ENCODE measurements around the gene CYFIP2.

CYFIP2 gene

GRCh38 chr5:157289164-157289819 is 23.4 kb downstream of the CYFIP2 start:
- no peak for DNase-seq

GRCh38 chr5:157290156-157290980 is 24.4 kb downstream of the CYFIP2 start:
- DNase-seq, result no peak

DNA sequence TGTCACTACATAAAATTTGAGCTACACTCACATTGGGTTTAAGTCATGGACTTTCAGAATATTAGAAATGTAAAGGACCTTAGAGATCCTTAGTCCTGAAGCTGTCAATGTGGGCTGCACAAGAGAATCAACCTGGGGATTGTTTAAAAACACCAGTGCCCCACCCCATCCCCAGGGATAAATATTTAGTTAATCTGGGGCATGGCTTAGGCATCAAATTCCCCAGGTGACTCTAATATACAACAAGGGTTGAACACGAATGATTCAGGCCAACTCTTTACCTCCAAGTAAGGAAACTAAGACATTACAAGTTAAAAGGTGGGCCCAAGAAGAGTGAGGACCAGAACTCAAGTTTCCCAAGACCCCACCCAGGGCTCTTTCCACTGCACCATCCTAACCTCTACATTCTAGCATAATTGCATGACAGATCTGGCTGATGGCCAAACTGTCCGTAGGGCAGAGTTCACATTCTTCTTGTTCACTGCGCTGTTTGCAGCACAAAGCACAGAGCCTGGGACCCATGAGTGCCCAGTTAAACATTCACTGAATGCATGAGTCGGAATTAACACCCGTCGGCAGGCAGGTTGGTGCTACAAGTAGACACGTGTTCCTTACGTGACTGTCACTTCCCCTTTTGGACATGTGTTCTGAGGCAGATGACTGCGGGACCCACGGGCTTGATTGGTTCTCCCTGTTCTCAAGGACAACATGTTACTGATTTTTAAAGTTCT is 25.2 kb downstream of the CYFIP2 start:
- no peak for DNase-seq

GRCh38 chr5:157292599-157292998 is 26.7 kb downstream of the CYFIP2 start:
- no peak for DNase-seq

DNA sequence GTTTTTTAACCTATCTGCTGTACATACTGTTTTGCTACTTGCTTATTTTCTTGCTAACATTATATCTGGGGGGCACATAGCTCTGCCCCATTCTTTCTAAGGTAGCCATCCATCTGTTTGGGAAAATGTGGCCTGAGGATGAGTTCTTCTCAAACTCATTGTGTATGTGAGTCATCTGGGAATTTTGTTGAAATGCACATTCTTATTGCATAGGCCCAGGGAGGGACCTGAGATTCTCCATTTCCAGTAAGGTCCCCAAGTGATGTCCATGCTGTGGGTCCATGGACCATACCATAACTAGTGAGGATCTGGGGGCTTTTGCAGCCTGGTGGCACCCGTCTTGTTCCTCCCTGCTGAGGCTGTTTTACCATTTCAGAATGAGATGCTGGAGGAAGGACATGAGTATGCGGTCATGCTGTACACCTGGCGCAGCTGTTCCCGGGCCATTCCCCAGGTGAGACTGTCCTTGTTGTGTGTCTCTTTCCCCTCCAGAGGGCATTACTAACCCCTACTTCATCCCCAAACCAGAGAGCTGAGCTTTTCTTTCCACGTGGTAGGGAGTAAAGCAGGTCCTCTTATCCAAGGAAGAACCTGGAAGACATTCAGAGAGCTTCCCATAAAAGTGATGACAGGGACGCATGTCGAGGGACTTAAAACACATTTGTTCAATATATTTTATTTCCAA is 28.6 kb downstream of the CYFIP2 start:
- DNase-seq, result no peak

DNA sequence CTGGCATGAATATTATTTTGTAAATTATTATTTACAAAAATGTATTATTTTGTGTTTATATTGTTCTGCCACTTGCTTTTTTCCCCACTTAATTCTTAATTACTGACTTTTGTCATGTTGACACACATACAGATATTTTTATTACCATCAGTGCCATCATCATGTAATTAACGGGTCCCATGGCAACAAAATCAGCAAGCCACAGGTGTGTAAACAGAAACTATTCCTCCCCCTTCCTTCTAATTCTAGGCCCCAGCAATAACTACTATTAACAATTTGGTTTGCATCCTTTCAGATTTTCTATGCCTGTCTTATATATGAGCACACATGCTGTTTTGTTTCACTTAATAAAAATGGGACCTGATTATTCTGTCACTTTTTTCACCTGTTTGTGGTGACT is 29.3 kb downstream of the CYFIP2 start:
- no peak for DNase-seq

DNA sequence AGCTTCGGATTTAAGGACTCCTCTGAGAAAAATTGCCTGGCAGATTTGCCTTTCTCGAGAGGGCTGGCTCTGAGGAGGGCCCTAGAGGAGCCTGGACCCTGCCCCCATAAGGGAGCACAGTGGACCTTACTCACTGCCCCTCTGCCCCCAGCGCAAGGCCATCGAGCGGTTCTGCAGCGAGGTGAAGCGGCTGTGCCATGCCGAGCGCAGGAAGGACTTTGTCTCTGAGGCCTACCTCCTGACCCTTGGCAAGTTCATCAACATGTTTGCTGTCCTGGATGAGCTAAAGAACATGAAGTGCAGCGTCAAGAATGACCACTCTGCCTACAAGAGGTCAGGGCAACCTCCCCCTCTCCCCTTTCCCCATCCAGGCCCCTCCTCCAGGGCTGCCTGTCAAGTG is 34.6 kb downstream of the CYFIP2 start:
- DNase-seq, result no peak

DNA sequence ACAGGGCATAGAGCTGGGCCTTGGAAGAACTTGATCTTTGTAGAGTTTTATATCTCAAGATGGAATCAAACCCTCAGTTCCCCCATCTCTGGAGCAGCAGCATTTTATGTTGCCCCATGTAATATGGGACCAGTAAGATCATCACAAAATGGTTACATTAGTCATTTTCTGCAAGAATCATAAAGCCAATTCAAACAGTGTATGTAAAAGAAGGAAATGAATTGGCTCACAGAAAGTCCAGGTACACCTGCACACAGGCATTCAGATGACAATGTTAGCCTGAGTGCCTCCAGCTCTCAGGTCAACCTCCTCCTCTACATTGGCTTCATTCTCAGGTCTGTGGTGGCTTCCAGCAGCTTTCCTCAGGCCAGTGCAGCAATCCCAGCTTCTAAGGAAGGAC is 35.1 kb downstream of the CYFIP2 start:
- no peak for DNase-seq

DNA sequence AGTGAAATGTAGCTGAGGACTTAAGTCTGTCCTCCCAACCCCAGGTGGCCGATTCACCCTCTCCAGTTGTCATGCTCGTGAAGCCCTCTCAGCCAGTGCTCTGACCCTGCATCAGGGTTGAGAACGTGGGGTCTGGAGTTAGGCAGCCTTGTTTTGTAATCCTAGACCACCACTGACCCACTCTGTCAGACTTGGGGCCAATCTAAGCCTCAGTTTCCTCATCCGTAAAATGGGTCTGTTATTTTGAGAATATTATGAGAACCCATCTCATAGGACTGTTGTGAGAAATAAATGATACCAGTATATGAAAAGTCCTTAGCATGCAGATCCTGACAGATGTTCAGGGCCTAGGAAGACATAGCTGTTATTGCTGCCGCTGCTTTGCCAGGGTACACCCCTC is 37.1 kb downstream of the CYFIP2 start:
- DNase-seq, result no peak

DNA sequence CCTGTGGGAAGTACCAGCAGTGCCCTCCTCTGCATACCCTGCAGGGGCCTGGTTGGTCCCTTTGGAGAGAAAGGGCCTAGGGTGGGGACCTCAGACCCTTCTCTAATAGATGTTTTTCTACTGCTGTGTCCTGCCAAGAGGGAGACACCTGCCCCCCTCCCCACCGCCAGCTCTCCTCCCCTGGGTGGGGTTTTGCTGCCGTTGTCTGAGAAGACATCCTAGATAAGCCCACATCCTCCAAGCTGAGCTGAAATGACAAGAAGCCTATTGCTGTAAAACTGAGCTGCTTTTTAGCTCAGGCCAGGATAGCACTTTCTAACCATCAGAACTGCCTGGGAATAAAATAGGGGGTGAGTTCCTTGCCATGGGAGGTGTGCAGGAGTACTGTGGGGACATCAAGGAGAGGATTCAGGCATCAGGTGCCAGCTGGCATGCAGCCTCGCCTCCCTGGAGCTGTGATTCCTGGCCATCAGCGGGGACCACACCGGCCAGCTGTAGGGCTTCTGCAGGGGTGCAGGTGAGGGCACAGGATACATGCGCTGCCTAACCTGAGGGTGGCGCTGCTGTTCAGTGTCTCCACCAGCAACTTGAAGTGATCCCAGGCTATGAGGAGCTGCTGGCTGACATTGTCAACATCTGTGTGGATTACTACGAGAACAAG is 37.9 kb downstream of the CYFIP2 start:
- DNase-seq, result no peak

- no peak for DNase-seq
Measured at GRCh38 chr5:157306081-157306480, 40.2 kb downstream of the CYFIP2 start.

GRCh38 chr5:157306692-157307471 is 41.0 kb downstream of the CYFIP2 start:
- no peak for DNase-seq

DNA sequence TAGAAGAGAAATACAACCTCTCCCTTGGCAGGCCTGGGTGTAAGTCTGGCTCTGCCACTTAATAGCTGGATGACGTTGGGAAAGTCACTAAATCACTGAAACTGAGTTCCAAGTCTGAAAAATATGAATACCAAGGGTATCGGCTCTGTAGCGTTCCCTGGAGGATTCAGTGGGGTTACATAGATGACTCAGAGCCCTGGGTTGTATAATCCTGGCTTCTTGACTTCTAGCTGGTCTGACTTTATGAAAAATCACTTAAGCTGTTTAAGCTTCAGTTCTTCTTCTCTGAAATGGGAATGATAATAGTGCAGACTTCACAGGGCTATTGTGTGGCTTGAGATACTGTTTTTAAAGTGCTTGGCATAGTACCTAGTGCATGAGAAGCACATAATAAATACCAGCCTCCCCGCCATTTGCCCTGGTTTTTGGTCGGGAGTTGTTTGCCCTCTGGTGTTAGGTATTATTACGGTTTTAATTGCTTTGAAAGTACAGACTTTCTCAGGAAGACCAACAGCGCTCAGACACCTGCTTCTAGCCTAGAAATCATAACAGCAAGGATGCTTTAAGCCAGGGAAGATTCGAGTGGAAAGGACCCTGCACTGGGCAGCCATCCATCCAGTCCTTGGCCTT is 43.0 kb downstream of the CYFIP2 start:
- no peak for DNase-seq

- DNase-seq, result no peak
Measured at GRCh38 chr5:157309796-157310195, 43.9 kb downstream of the CYFIP2 start.

DNA sequence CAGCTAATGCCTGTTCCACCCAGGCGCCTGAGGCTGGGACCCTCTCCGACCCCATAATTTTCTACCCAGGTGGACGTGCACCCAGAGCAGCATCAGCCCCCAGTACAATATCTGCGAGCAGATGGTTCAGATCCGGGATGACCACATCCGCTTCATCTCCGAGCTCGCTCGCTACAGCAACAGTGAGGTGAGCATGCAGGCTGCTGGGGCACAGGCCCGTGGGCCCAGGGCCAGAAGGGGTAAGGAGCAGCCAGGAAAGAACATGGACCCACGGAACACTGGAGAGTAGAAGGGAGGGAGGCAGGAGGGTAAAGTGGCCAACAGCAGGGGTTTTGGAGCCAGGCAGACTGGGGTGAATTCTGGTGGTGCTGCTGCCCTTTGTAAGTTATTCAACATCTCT is 45.7 kb downstream of the CYFIP2 start:
- DNase-seq, result no peak

DNA sequence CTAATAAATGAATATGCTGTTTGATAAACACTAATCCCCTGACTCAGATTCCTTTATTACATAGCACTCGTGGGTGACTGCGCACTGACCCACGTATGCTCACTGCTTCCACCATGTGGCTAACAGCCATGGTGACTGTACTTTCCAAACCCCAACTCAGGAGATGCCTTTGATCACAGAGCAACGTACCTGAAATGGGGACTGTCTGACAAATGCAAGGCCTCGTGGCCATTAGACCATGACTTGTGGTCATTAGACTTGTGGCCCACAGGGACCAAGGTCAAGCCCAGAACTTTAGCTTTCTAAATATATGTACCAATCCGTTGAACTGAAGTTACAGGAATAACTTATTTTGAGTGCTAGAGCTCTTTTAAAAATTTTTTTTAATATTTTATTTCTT is 46.6 kb downstream of the CYFIP2 start:
- no peak for DNase-seq

GRCh38 chr5:157322581-157322980 is 56.7 kb downstream of the CYFIP2 start:
- no peak for DNase-seq

DNA sequence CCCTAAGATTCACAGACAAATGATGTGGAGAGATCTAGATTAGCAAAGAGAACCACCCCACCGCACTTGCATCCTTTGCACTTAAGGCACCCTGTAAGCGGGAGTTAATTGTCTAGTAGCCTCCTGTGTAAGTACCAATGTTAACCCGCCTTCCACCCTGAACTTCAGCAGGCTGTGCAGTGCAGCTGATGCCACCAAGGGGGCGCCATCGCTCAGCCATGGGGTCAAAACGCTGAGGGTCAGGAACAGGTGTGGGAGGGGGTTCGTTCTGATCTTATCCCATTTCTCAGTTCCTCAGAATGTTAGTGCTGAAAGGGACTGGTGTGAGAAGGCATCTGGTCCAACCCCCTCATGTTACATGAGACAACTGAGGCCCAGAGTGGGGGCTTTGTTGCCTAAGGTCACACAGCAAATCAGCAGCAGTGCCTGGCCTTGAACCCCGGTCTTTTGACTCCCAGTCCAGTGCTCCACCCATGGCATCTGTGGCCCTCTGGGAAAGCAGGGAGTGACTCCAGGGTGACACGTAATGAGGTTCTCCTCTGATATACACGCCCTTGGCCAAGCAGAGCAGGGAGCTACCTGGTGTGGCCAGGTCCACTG is 57.3 kb downstream of the CYFIP2 start:
- no peak for DNase-seq

DNA sequence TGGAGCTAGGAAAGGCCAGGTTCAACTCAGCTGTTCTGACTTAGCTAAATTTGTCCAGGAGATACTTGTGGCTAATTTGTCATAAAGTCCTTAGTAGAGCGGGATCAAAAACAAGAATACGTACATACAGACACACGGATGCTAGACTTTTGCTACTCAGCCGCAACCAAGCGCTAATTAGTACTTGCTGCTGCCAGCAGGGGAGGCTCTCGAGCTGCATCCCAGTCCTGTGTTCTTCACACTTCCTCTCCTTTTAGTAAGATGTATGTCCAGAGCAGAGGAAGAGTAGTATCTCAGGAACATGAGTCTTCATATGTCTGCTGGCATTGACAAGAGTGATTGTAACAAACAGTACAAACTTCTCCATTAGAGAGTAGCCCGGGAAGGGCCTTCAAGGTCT is 58.3 kb downstream of the CYFIP2 start:
- DNase-seq, result no peak

DNA sequence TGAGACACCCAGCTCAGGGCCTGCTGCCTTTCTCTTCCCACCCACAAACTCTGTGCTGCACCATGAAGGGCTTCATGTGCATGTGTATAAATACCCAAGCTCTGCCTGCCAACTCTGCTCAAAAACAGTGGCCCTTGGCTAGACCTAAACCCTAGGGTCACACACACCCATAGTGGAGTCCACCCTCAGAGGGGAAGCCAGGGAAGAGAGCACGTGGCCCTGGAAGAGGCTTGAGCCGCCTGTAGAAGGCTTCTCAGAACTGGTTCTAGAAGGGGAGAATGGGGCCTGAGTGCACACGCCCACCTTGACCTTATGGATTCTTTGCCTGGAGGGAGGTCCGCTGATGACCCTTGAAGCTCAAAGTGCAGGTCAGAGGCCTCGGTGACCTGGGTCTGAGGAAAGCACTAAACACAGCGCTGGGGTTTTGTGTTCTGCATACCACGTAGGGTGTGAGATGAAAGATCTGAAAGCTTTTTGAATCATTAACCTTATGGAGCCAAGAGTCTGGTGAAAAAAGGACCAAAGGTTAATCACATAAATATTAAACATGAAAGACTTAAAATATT is 60.6 kb downstream of the CYFIP2 start:
- no peak for DNase-seq

- no peak for DNase-seq
Measured at GRCh38 chr5:157327771-157328170, 61.8 kb downstream of the CYFIP2 start.
